ENCODE measurements around the gene NFU1.
"Not testable (repeated sequence)": the region's sequence is repeated elsewhere in the genome, so short reads cannot be mapped to it uniquely, and the experiment has no call there.

The NFU1 gene

DNA sequence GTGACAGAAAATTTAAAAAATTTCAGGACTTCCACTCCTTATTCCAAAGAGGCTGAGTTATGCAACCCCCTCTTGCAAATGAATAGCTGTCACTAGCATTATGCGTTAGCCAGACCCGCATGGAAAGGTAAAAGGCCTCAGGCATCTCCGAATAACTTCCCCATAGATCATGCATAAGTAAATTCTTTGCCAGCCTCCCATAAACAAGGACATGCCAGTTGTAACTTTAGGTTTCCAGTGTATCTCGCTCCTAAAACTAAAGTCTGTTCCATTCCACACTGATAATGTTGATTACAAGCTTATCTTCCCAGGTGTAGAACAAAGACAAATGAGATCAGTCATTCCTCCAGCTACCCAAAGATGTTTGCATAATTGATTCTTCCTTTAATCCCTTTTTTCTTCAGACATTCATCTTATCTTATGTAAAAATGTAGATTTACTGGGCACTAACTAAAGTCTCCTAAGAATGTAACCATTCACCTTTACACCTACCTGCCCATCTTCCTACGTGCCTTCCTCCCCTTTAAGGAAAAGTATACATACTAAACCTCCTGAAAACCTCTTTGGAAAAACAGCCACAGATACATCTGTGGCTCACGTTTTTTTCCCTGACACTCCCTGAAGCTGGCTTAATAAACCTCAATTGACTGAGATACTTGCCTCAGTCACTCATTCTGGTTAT is 13.6 kb upstream of the NFU1 start:
- no peak for DNase-seq (ENCODE audit: low spot score)

- DNase-seq (ENCODE audit: low spot score): no peak
Observed at GRCh38 chr2:69449906-69450305, 12.7 kb upstream of the NFU1 start.

GRCh38 chr2:69443673-69444072 is 6.4 kb upstream of the NFU1 start:
- DNase-seq (ENCODE audit: low spot score): not testable (repeated sequence)

DNA sequence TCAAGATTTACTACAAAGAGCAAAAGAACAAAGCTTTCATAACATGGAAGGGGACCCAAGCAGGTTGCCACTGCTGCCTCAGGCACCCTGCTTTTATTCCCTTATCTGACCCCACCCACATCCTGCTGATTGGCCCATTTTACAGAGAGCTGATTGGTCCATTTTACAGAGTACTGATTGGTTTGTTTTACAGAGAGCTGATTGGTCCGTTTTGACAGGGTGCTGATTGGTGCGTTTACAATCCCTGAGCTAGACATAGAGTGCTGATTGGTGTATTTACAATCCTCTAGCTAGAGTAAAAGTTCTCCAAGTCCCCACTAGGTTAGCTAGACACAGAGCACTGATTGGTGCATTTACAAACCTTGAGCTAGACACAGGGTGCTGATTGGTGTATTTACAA is 2.3 kb upstream of the NFU1 start:
- DNase-seq (ENCODE audit: low spot score): not testable (repeated sequence)

- no peak for DNase-seq (ENCODE audit: low spot score)
Observed at GRCh38 chr2:69438580-69438979, 1.3 kb upstream of the NFU1 start.

- no peak for DNase-seq (ENCODE audit: low spot score)
Observed at GRCh38 chr2:69437751-69438154, 518 bp upstream of the NFU1 start.

DNA sequence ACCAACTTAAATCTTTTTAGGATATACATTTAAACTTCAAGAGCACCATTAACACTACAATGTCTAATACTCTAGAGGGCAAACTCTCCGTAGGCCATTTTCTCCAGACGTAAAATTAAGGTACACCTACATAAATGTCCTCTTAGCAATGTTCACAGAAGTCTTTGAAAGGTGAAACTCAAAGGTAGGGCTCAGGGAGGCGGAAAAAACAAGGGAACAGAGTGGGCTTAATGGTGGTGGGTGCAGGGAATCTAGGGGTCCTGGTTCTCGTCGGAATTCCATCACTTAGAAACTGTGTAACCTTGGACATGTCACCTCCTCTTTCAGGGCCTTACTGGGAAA is 668 bp downstream of the NFU1 start:
- peak; percentile 15 for DNase-seq (ENCODE audit: low spot score)

GRCh38 chr2:69434753-69435152 is 2.5 kb downstream of the NFU1 start:
- no peak for DNase-seq (ENCODE audit: low spot score)

- no peak for DNase-seq (ENCODE audit: low spot score)
Observed at GRCh38 chr2:69429491-69430183, 7.6 kb downstream of the NFU1 start.

DNA sequence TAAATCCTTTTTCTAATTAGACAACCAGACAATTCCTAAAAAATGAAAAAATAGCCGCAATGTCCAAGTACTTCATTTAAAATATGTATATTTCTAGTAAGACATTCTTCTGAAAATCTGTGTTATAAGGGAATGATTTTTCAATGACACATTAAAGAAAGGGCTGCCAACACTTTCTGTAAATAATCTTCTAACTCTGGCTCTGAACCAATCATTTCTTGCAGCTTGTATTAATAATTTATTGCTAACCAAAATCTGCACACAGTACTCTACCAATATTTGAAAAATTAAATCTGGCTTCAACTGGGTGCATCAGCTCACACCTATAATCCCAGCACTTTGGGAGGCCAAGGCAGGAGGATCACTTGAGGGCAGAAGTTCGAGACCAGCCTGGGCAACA is 8.3 kb downstream of the NFU1 start:
- DNase-seq (ENCODE audit: low spot score): no peak

DNA sequence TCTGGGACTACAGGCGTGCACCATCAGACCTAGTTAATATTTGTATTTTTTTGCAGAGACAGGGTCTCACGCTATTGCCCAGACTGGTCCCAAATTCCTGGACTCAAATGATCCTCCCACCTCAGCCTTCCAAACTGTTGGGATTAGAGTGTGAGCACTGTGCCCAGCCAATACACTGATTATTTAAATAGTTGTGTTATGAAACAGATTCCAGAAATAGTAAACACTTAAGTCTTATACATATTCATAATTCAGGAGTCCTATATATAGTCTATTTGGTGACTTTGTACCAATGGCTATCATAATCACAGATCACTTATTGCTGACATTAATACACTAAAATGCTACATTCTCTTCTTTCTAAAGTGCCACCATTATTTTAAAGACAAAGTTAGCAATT is 12.8 kb downstream of the NFU1 start:
- DNase-seq (ENCODE audit: low spot score): no peak

- DNase-seq (ENCODE audit: low spot score): no peak
Observed at GRCh38 chr2:69422198-69422597, 15.0 kb downstream of the NFU1 start.

DNA sequence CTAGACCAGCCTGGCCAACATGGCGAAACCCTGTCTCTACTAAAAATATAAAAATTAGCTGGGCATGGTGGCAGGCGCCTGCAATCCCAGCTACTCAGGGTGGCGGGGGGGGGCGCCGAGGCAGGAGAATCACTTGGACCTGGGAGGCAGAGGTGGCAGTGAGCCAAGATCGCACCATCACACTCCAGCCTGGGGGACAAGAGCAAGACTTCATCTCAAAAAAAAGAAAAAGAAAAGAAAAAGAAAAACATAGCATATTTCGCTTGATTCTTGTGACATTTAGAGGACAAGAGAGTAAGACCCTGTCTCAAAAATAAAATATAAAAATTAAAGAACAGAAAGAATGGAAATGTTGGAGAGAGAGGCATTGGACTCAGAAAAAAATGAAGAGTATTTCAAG is 18.1 kb downstream of the NFU1 start:
- not testable (repeated sequence) for DNase-seq (ENCODE audit: low spot score)

- DNase-seq (ENCODE audit: low spot score): no peak
Observed at GRCh38 chr2:69416147-69416546, 21.1 kb downstream of the NFU1 start.

GRCh38 chr2:69411120-69411519 is 26.1 kb downstream of the NFU1 start:
- DNase-seq (ENCODE audit: low spot score): no peak

DNA sequence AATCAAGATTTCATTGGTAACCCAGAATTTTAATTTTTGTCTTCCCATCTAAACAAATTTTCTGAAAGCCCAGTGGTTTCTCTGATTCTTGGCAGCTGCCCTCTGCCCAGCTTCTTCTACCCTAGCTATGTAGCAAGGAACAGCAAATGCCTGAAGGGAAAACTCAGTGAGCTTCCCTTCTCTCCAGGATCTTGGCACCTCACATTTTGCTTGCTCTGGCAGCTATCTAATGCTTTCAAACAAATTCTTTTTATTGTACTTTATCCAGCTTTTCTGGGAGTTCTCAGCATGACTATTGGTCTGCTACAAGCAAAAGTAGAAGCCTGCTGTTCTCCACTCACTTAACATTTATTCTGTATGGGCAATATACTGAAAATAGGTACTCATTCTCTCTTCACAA is 31.9 kb downstream of the NFU1 start:
- no peak for DNase-seq (ENCODE audit: low spot score)

DNA sequence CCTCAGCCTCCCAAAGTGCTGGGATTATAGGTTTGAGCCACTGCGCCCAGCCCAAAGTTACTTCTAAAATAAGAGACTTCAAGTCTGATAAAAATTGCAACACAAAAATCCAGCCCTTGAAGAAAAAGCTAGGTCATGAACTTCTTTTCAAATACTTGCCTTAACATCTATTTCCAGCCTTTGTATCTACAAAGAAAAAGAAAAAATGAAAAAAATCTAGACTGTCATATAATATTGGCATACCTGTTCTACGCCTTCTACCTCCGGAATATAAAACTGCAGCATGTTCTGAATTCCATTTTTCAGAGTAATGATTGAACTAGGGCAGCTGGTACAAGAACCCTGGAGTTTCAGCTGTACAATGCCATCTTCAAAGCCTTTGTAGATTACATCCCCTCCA is 37.1 kb downstream of the NFU1 start:
- DNase-seq (ENCODE audit: low spot score): no peak

- no peak for DNase-seq (ENCODE audit: low spot score)
Observed at GRCh38 chr2:69397234-69397633, 40.0 kb downstream of the NFU1 start.

DNA sequence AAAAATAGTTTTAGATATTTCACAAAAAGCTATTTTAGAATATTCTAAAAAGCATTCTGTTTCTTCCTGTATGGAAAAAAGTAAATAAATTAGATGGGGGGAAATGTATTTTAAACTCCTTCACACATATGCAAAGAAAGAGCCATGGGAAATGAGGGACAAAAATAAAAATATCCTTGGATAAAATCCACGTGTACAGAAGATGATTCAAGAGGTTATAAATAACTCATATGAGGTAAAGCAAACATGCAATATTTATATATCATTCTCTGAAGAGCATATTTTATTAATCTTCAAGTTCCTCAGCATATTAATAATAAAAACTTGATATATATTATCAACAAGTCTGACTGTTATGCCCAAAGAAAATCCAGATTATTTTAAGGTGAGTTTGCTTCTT is 41.4 kb downstream of the NFU1 start:
- DNase-seq (ENCODE audit: low spot score): no peak

DNA sequence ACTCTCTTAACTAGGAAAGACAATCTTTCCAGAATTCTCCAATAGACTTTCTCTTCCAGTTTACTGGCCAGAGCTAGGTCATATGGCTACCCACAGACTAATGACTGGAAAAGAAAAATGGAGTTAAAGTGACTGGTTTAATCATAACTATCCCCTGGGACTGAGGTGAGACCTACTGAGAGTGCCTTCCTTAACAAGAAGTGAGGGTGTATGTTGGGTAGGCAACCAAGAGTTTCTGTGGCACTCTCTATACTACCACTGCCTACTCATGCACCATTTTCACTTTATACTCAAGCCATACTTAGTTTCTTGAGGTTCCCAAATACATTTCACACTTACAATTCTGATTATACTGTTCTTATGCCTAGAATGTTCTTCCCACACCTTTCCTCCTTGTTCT is 43.3 kb downstream of the NFU1 start:
- no peak for DNase-seq (ENCODE audit: low spot score)

- DNase-seq (ENCODE audit: low spot score): no peak
Observed at GRCh38 chr2:69390471-69390870, 46.8 kb downstream of the NFU1 start.

- DNase-seq (ENCODE audit: low spot score): no peak
Observed at GRCh38 chr2:69390001-69390400, 47.2 kb downstream of the NFU1 start.

- no peak for DNase-seq (ENCODE audit: low spot score)
Observed at GRCh38 chr2:69389271-69389670, 48.0 kb downstream of the NFU1 start.
